GM19438 (cell line): Measurements from ENCODE around the gene KCTD4.
"Not testable (repeated sequence)": the region's sequence is repeated elsewhere in the genome, so short reads cannot be mapped to it uniquely, and the experiment has no call there.

Source experiments
- ATAC-seq: cut with Tn5 transposase; IDR thresholded peaks from one replicate; pipeline ENCODE4 v1.9.1; 2021; ENCODE audit warnings: low read depth; ENCODE audit not compliant: unreplicated experiment

The KCTD4 gene

GRCh38 chr13:45200701-45201232, at the start of gene KCTD4:
Gene KCTD4 (minus strand): TSS chr13:45201045. CDS start chr13:45194567, 6,478 bp downstream.
- no peak for ATAC-seq

DNA sequence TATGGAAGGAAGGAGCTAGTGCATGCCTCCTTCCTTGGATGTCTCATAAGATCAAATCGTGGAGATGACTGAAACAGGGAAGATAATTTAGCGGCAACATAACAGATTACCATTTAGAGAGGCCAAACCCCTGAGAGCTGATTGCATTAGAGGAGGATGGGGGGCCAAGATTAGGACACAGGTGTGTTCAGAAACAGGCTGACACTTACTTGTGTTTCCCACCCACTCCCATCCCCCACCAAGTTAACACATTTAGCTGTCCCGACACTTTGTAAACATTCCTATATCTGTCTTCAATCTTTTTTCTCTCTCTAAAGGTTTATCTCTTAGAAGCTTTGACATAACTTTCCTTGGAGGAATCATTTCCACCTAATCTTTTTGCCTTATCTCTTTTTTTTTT, 48.8 kb upstream of the KCTD4 start:
- ATAC-seq = no peak

DNA sequence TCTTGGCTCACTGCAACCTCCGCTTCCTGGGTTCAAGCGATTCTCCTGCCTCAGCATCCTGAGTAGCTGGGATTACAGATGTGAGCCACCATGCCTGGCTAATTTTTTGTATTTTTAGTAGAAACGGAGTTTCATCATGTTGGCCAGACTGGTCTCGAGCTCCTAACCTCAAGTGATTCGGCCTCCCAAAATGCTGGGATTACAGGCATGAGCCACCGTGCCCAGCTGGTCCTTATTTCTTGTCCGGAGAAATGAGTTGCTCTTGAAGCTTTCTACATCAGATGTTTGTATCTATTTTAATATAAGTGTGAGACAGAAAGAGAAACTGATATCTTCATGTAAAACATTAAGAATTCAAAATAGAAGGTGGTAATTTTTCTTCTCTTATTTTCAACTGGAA, 43.9 kb upstream of the KCTD4 start:
- ATAC-seq = not testable (repeated sequence)

DNA sequence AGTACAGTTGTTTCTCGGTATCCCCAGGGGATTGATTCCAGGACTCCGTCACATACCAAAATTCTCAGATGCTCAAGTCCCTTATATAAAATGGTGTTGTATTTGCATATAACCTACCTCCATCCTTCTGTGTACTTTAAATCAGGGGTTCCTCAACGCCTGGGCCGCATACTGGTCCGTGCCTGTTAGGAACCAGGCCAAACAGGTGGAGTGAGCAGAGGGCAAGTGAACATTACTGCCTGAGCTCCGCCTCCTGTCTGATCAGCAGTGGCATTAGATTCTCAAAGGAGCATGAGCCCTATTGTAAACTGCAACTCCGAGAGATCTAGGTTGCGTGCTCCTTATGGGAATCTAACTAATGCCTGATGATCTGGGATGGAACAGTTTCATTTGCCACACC, 42.2 kb upstream of the KCTD4 start:
- ATAC-seq = no peak

DNA sequence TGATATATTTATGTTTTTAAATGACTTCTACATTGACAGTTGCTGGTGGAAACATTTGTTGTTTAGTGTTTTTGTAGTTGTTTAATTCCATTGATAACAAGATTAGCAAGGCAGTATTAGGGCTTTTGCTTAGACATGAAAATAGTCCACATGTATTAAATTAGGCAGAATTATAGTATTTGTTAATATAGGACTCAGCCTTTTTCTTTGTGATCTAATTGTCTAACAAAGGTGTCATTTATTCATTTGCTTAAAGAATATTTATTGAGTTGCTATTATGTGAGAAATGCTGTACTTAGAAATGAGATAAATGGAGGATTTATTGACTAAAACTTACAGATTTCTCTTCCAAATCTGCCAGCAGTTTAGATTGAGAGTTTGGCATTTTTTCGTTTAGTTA, 41.7 kb upstream of the KCTD4 start:
- no peak for ATAC-seq

DNA sequence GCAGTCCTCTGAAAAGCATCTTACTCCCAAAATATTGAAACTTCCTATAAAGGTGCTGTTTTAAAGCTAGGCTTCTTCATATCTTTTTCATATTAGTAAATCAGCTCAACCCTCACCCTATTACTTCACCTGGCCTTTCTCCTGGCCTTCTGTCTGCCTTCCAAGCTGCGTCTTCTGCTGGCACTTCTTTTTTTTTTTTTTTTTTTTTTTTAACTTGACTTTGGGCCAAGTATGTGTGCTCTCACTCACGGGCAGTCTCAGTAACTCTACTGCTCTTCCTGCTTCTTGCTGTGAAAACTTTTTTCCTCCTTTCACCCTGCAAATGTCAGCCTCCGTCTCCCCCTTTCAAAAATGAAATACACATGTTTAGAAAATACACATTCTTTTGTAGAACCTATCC, 41.2 kb upstream of the KCTD4 start:
- ATAC-seq = no peak

DNA sequence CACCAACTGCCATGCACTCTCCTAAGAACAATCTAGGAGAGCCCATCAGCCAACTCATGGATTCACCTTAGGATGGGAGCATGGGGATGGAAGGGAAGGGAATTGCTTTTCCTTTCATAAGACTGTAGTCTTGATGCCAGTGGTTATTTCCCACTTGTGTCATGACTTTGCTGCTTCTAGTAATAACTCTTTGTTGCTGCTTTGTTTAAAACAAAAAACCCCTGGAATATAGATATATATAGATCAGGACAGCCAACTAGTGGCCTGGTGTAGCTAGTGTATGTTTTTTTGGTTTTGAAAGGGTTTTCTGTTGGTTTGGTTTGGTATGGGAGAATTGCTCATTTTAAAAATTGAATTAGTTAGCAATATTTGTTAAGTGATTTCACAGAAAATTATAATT, 39.3 kb upstream of the KCTD4 start:
- ATAC-seq = no peak

DNA sequence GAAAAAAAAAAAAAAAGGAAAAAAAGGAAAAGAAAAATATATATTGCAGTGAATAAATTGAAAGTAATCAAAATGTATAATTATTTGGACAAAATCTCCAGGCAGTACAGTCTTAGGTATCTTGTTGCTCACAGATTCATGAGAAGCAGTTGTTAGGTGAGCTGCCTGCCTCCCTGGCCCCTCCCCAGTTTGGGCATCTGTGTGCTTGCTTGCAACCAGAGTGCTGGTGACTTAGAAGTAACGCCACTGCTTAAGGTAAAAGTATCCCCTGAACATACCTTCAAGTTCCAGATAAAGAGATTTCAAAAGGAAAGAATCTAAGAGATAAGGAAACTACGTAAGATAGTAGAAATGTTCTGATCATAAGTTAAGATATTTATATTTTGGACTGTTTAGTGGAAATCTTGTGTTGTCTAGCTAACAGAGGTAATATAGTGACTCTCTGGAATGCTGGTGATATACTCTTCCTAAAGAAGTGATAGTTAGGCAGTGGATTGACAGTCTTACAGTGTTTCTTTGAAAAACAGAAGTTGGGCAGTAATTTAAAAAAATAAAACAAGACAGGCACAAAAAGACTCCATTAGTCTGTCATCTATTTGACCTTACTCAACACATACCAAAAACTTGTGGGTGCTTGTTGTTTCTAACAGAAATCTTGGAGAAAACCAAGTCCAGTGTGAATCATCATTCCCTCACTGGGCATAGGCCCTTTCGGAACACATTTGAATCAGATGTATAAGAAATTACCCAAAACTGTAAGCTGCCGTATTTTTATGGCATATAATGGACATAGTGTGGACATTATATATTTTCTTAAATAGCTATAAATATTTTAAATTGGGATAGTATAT, 38.3 kb upstream of the KCTD4 start:
- ATAC-seq = no peak

- no peak for ATAC-seq
Observed at GRCh38 chr13:45232591-45232990, 31.7 kb upstream of the KCTD4 start.

GRCh38 chr13:45231722-45232121, 30.9 kb upstream of the KCTD4 start:
- ATAC-seq = no peak

DNA sequence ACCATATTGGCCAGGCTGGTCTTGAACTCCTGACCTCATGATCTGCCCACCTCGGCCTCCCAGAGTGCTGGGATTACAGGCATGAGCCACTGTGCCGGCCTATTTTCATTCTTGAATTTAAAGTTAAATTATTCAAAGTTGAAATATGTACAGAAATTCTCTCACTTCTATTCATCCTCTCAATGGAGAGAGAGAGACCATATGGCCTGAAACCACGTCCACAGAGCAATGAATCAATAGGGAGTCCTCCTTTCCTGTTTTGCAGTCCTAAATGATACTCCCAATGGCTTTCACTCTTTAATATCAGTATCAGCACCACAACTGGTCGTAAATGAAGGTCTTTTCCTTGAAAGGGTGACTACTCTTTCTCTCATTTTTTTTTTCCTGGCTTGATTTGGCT, 30.5 kb upstream of the KCTD4 start:
- no peak for ATAC-seq

GRCh38 chr13:45229172-45229571, 28.3 kb upstream of the KCTD4 start:
- ATAC-seq = no peak

- ATAC-seq = no peak
Observed at GRCh38 chr13:45228002-45228401, 27.2 kb upstream of the KCTD4 start.

DNA sequence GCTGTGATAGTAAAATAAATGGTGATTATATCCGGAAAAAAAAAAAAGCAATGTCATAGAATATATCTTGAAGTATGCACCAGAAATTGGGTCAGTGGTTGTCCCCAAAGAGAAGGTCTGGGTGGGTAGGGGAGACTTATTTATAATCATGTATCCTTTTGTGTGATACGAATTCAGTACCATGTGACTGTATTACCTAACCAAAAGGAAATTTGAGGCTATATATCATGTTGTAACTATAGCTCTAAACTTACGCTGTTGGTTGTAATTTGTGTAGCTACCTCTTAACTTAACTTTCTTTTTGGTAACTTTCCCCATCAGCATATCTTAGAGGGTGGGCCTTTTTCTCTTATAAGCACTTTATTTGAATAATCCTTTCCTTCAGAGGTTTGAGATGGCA, 25.2 kb upstream of the KCTD4 start:
- ATAC-seq = no peak

DNA sequence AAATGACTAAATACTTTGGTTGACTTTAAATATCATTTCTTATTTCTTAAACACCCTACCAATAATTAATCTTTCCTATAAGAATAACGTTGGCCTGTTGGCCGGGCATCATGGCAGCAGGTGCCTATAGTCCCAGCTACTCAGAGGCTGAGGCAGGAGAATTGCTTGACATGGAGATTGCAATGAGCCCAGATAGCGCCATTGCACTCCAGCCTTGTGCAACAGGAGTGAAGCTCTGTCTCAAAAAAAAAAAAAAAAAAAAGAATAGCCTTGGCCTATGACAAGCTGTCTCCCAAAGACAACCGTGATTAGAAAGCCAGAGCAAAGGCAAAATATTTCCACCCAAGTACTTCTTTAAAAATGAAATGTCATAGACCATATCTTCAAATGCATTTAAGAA, 24.5 kb upstream of the KCTD4 start:
- no peak for ATAC-seq

GRCh38 chr13:45224176-45224575, 23.3 kb upstream of the KCTD4 start:
- ATAC-seq = no peak

GRCh38 chr13:45222919-45223318, 22.1 kb upstream of the KCTD4 start:
- ATAC-seq = no peak

GRCh38 chr13:45222516-45222915, 21.7 kb upstream of the KCTD4 start:
- no peak for ATAC-seq

DNA sequence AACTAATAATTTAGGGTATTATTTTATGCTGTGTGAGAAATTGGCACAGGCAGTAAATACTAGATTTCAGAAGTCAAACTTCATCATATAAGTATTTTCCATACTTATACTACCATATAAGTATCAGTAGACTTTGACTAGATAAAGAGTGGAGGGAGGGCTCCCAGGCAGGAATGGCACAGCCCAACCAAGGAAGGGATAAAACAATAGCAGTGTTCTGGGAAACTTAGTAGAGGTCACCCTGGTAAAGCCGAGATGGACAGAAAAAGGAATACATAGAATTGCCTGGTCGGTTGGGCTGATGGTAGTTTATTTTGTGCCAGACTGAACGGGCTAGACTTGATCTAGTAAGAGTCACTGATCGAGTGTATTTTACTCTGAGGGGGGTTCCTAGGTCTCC, 19.6 kb upstream of the KCTD4 start:
- ATAC-seq = no peak

DNA sequence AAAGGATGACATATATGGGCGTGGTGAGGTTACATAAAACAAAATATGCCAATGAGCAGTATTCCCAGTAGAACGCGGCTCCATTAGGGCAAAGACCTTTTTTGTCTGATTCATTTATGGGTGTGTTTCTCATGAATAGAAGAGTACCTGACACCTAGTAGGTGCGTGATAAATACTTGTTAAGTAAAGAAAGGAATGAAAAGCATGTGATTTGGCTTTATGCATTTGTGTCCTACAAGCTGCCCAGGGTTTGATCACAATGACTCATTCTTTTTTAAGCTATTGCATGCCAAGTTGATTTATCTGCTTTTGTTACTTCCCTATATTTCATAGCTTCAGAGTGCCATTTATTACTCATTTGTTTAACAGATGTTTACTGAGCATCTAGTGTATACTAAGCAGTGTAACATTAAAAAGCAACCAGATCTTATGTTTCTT, 19.1 kb upstream of the KCTD4 start:
- no peak for ATAC-seq

DNA sequence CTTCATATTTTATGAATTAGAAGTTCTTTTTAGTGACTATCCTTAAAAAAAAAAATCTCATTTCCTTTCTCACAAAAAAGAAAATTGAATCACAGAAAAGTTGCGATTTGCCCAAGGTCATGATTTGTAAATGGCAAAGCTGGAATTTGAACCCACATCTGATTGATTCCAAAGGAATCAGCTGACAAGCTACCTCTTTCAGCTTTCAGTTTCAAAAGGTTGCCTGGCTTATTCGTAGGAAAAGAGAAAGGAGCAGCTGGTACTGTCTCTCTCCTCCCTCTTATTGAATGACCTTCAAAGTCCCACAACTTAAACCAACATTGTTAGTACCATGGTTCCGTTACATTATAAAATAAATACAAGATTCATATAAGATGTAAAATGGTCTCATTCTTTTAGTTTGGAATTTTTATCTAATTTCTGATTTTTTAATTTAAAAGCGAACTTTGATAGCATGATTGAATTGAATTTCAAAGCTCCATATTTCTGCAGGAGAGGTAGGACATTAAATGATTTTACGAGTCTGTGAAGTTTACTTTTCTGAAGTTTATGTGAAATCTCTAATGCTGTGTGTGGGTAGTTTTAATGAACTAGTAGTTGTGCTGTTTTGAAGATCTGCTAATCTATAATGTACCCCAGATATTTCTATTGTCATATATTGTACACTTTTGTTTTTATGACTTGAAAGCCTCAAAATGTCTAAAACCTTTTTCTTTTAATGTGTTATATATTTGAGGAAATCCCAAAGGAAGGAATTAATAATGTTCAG, 18.5 kb upstream of the KCTD4 start:
- no peak for ATAC-seq

DNA sequence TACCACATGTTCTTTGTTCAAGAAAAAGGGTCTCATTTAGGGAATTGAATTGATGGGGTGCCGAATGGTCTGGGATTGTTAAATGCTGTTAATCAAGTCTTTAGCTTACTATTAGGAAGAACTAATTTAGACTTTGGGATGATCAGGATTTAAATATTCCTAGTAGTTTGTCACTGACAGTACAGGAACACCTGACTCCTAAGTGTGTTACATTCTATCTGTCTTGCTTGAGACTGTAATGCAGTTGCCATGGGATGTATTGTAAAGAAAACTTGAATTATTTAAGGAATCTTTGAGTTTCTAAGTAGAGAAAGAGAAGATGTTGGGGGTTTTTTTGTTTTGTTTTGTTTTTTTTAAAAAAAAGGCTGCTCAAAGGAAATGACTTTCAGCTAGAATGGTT, 17.8 kb upstream of the KCTD4 start:
- ATAC-seq = no peak
